H1 (cell line): ENCODE results near the gene LCE2B. TPM values are rescaled to one million over a fixed set of nuclear protein-coding genes. Genes with fewer than 3 reads are reported as not detected.

Source experiments
- CTCF ChIA-PET: fragments of 300-600 bp; sonication (Branson Sonifier 250); formaldehyde crosslinking; loops from one replicate; lab custom pipeline; 2021; ENCODE audit not compliant: partially characterized antibody; lab: Charles Lee
- POLR2A ChIA-PET: fragments of 300-600 bp; sonication (Branson Sonifier 250); formaldehyde crosslinking; loops from one replicate; lab custom pipeline; 2021; ENCODE audit warnings: inconsistent platforms; ENCODE audit not compliant: partially characterized antibody; lab: Charles Lee
- DNase-seq, 2 experiments: peaks; one replicate each; pipeline versions ENCODE4 v3.0.0 to v3.0.0-alpha.2; 2010 to 2022; ENCODE audit warnings: low spot score in 2 of 2, low read depth in 1 of 2, mixed read lengths in 1 of 2
- FAIRE-seq: peaks from 2 replicates; lab custom pipeline; 2011; peaks lifted over from hg19 to GRCh38; lab: Jason Lieb, UNC
- H2AFZ ChIP-seq: 2 replicates; pipeline ENCODE4 v1.8.1; 2012; ENCODE audit warnings: low read length, inconsistent platforms
- H2AK5ac ChIP-seq: 2 replicates; pipeline ENCODE4 v1.6.1; 2013; ENCODE audit warnings: low read depth, low read length
- H2BK120ac ChIP-seq: replicated peaks from 2 replicates; pipeline ENCODE3; 2013; ENCODE audit warnings: low read depth, low read length, inconsistent platforms
- H2BK12ac ChIP-seq: 2 replicates; pipeline ENCODE4 v1.6.1; 2013; ENCODE audit warnings: low read depth, low read length
- H2BK15ac ChIP-seq: 2 replicates; pipeline ENCODE4 v1.6.1; 2013; ENCODE audit warnings: low read length
- H2BK20ac ChIP-seq: 2 replicates; pipeline ENCODE4 v1.6.1; 2013; ENCODE audit warnings: low read length
- H2BK5ac ChIP-seq: 2 replicates; pipeline ENCODE4 v1.6.1; 2013; ENCODE audit warnings: low read depth, low read length
- H3K14ac ChIP-seq: 2 replicates; pipeline ENCODE4 v1.6.1; 2013; ENCODE audit warnings: inconsistent platforms; ENCODE audit not compliant: insufficient read length
- H3K18ac ChIP-seq: 2 replicates; pipeline ENCODE4 v1.6.1; 2013; ENCODE audit warnings: low read length; ENCODE audit errors: extremely low read depth
- H3K23ac ChIP-seq: 2 replicates; pipeline ENCODE4 v1.6.1; 2013; ENCODE audit warnings: inconsistent platforms; ENCODE audit not compliant: insufficient read length
- H3K23me2 ChIP-seq: 2 replicates; pipeline ENCODE4 v1.6.1; 2013; ENCODE audit warnings: low read depth, low read length
- H3K27ac ChIP-seq: 2 replicates; pipeline ENCODE4 v1.6.1; 2011; ENCODE audit warnings: low read depth, low read length, inconsistent platforms
- H3K27me3 ChIP-seq, 4 experiments: replicated peaks in 1 of 4; 1 replicate in 1 of 4; 2 replicates in 3 of 4; pipeline versions ENCODE4 v1.6.1 to v1.8.1; 2011 to 2013; ENCODE audit warnings: low read length in 3 of 4, mild to moderate bottlenecking in 3 of 4, inconsistent platforms in 2 of 4, mixed read lengths in 2 of 4, moderate library complexity in 1 of 4; ENCODE audit not compliant: control insufficient read depth in 3 of 4, insufficient read depth in 3 of 4; ENCODE audit errors: extremely low read depth in 1 of 4
- H3K36me3 ChIP-seq, 4 experiments: 2 replicates each; pipeline versions ENCODE4 v1.6.1 to v1.8.1; 2011 to 2013; ENCODE audit warnings: mild to moderate bottlenecking in 4 of 4, low read length in 3 of 4, moderate library complexity in 2 of 4, control low read depth in 1 of 4, inconsistent platforms in 1 of 4; ENCODE audit not compliant: insufficient read depth in 4 of 4, control insufficient read depth in 2 of 4
- H3K4ac ChIP-seq: replicated peaks from 2 replicates; pipeline ENCODE3; 2013; ENCODE audit warnings: low read length, low read depth, mixed read lengths, inconsistent platforms; ENCODE audit not compliant: insufficient read length
- H3K4me1 ChIP-seq, 4 experiments: replicated peaks in 1 of 4; 1 replicate in 1 of 4; 2 replicates in 3 of 4; pipeline versions ENCODE4 v1.6.1 to v1.8.1; 2011 to 2013; ENCODE audit warnings: low read length in 3 of 4, inconsistent platforms in 2 of 4, mixed read lengths in 1 of 4; ENCODE audit not compliant: insufficient read depth in 4 of 4, control insufficient read depth in 3 of 4
- H3K4me2 ChIP-seq, 2 experiments: 2 replicates each; pipeline versions ENCODE4 v1.6.1 to v1.8.1; 2011 to 2013; ENCODE audit warnings: low read depth in 2 of 2, low read length in 2 of 2, control low read depth in 1 of 2, inconsistent platforms in 1 of 2, mild to moderate bottlenecking in 1 of 2; ENCODE audit not compliant: insufficient read depth in 1 of 2
- H3K4me3 ChIP-seq, 4 experiments: fragments of 200-600, 300-600 bp in 1 of 4; sonication (generic), shearing (Covaris generic), sonication (Bioruptor Twin) in 1 of 4; 2 replicates each; pipeline versions ENCODE4 v1.5.1 to v1.8.1; 2011 to 2016; ENCODE audit warnings: low read length in 4 of 4, low read depth in 3 of 4, control low read depth in 2 of 4, inconsistent platforms in 2 of 4, mild to moderate bottlenecking in 2 of 4, mixed read lengths in 1 of 4, moderate library complexity in 1 of 4; ENCODE audit not compliant: insufficient read depth in 2 of 4; ENCODE audit errors: extremely low read depth in 1 of 4
- H3K56ac ChIP-seq: replicated peaks from 2 replicates; pipeline ENCODE3; 2013; ENCODE audit warnings: low read depth, mild to moderate bottlenecking, mixed read lengths, low read length, inconsistent platforms; ENCODE audit not compliant: insufficient read length
- H3K79me1 ChIP-seq: 2 replicates; pipeline ENCODE4 v1.6.1; 2013; ENCODE audit warnings: low read depth, low read length, control low read depth
- H3K79me2 ChIP-seq, 2 experiments: 2 replicates each; pipeline versions ENCODE4 v1.6.1 to v1.8.1; 2012 to 2013; ENCODE audit warnings: low read length in 2 of 2, mild to moderate bottlenecking in 2 of 2, inconsistent platforms in 1 of 2; ENCODE audit not compliant: insufficient read depth in 2 of 2, control insufficient read depth in 1 of 2
- H3K9ac ChIP-seq, 4 experiments: replicated peaks in 1 of 4; 1 replicate in 1 of 4; 2 replicates in 3 of 4; pipeline versions ENCODE4 v1.6.1 to v1.8.1; 2011 to 2013; ENCODE audit warnings: low read depth in 3 of 4, low read length in 3 of 4, control low read depth in 2 of 4, mild to moderate bottlenecking in 2 of 4, moderate library complexity in 2 of 4, inconsistent platforms in 1 of 4; ENCODE audit errors: extremely low read depth in 1 of 4
- H3K9me3 ChIP-seq, 2 experiments: 2 replicates each; pipeline versions ENCODE4 v1.6.1 to v1.8.1; 2012 to 2013; ENCODE audit warnings: mild to moderate bottlenecking in 2 of 2, moderate library complexity in 2 of 2, control low read depth in 1 of 2, inconsistent platforms in 1 of 2, low read depth in 1 of 2, low read length in 1 of 2, mixed read lengths in 1 of 2; ENCODE audit not compliant: insufficient read depth in 2 of 2
- H4K20me1 ChIP-seq, 2 experiments: replicated peaks in 1 of 2; 2 replicates each; pipeline versions ENCODE3 to v1.8.1; 2011 to 2013; ENCODE audit warnings: inconsistent platforms in 2 of 2, low read length in 2 of 2, mild to moderate bottlenecking in 1 of 2; ENCODE audit not compliant: insufficient read depth in 2 of 2, control insufficient read depth in 1 of 2
- H4K5ac ChIP-seq: 2 replicates; pipeline ENCODE4 v1.6.1; 2013; ENCODE audit warnings: low read length, low read depth, mixed read lengths, inconsistent platforms; ENCODE audit not compliant: insufficient read length
- H4K8ac ChIP-seq: 2 replicates; pipeline ENCODE4 v1.8.0; 2013; ENCODE audit warnings: mild to moderate bottlenecking, moderate library complexity, low read length, inconsistent platforms; ENCODE audit not compliant: insufficient read depth; ENCODE audit errors: extremely low read depth
- H4K91ac ChIP-seq: replicated peaks from 2 replicates; pipeline ENCODE3; 2013; ENCODE audit warnings: low read length, mixed read lengths, inconsistent platforms; ENCODE audit not compliant: insufficient read length
- ATF3 ChIP-seq: IDR thresholded peaks from 2 replicates; pipeline ENCODE4 v1.6.1; 2011; ENCODE audit warnings: low read depth, mild to moderate bottlenecking, low read length; ENCODE audit not compliant: insufficient read depth
- EGR1 ChIP-seq: IDR thresholded peaks from 2 replicates; pipeline ENCODE4 v1.6.1; 2011; ENCODE audit warnings: low read depth, low read length, borderline replicate concordance
- POU5F1 ChIP-seq: IDR thresholded peaks from 2 replicates; pipeline ENCODE4 v1.6.1; 2011; ENCODE audit warnings: low read depth, mild to moderate bottlenecking, low read length, moderate library complexity
- SAP30 ChIP-seq: fragments of 300-600 bp; sonication (generic); IDR thresholded peaks from 2 replicates; pipeline ENCODE4 v1.7.1; 2012; ENCODE audit warnings: low read length, moderate library complexity, mild to moderate bottlenecking, inconsistent platforms; ENCODE audit not compliant: insufficient read depth, insufficient replicate concordance
- SIRT6 ChIP-seq: IDR thresholded peaks from one replicate; pipeline ENCODE4 v1.7.1; 2012; ENCODE audit warnings: low read length, inconsistent platforms
- TAF7 ChIP-seq: optimal IDR thresholded peaks from 2 replicates; pipeline ENCODE3; 2011; ENCODE audit warnings: low read depth, mild to moderate bottlenecking, inconsistent platforms, low read length, moderate library complexity, borderline replicate concordance
- TBP ChIP-seq: IDR thresholded peaks from 2 replicates; pipeline ENCODE4 v1.6.1; 2011; ENCODE audit warnings: low read depth, low read length, improper control_type of control experiment
- USF2 ChIP-seq: IDR thresholded peaks from 2 replicates; pipeline ENCODE4 v1.6.1; 2011; ENCODE audit warnings: low read length, improper control_type of control experiment
- WGBS, 2 experiments: shearing (Covaris generic) in 1 of 2; methylation state at CpG; one replicate each; pipeline versions ENCODE4 v1.1.6 to v1.1.7; 2013 to 2015; ENCODE audit warnings: low lambda C conversion rate in 2 of 2, mixed read lengths in 2 of 2, inconsistent platforms in 1 of 2, low coverage in 1 of 2, missing lambda C conversion rate in 1 of 2; ENCODE audit not compliant: insufficient replicate concordance in 2 of 2, insufficient coverage in 1 of 2, insufficient read length in 1 of 2; ENCODE audit errors: extremely low coverage in 1 of 2, missing lambda C conversion rate in 1 of 2; 5-methylcytosine and 5-hydroxymethylcytosine counted together
- polyA plus RNA-seq, 7 experiments: library from polyadenylated mRNA; depleted of rRNA in 3 of 7; stranded (reverse) in 5 of 7; unstranded in 2 of 7; fragments of >200 nt in 5 of 7; fragments of 200-250 nt in 2 of 7; gene quantifications; 1 replicate in 5 of 7; 2 replicates in 1 of 7; 4 replicates in 1 of 7; pipeline versions ENCODE4 v1.2.1 to v1.2.3, GENCODE V29; 2011 to 2013; ENCODE audit warnings: missing spikeins in 2 of 7, mixed read lengths in 2 of 7
- total RNA-seq: library from RNA; stranded (reverse); fragmentation: NEBNext Ultra II Directional; extraction: Animal tissue kit (Norgen Biotek cat#: 25700); gene quantifications from 2 replicates; pipeline ENCODE4 v1.2.1, GENCODE V29; 2021

Gene LCE2B
- total and polyA plus RNA-seq, 2 of the 8 experiments (the other 6 are each of a cell fraction or from before 2014, with no cell fraction given): not detected

GRCh38 chr1:152697701-152698600, 12.0 kb downstream of the LCE2B start, which contains the start of gene LCE2A:
Gene LCE2A, plus strand, starts transcription at chr1:152698345. Its CDS starts 557 bp downstream, at chr1:152698902.
- DNase-seq (no peak), FAIRE-seq (no peak)
- Histone ChIP-seq H3K79me1 (no peaks in the 10 kb centered on the region), H4K5ac (no peak within 1 kb of the TSS), H3K4ac (no peak within 1 kb of the TSS), H3K23me2 (no peaks in the 10 kb centered on the region), H3K4me2 (no peak within 1 kb of the TSS), H3K56ac (no peak within 1 kb of the TSS), H4K20me1 (no peaks in the 10 kb centered on the region), H3K18ac (no peak within 1 kb of the TSS), H2BK120ac (no peak within 1 kb of the TSS), H2BK20ac (no peak within 1 kb of the TSS), H2BK5ac (no peak within 1 kb of the TSS), H3K14ac (no peak within 1 kb of the TSS), H2BK12ac (no peak within 1 kb of the TSS), H2AFZ (no peak within 1 kb of the TSS), H3K9me3 (peaks cover 48 to 51% of the 10 kb centered on the region in 2 experiments), H3K36me3 (no peaks in the 10 kb centered on the region), H3K27ac (no peak within 1 kb of the TSS), H3K79me2 (no peaks in the 10 kb centered on the region), H4K8ac (no peak within 1 kb of the TSS), H2BK15ac (no peak within 1 kb of the TSS), H2AK5ac (no peak within 1 kb of the TSS), H3K9ac (no peak within 1 kb of the TSS), H3K4me3 (no peak within 1 kb of the TSS), H3K23ac (no peak within 1 kb of the TSS), H3K27me3 (no peaks in the 10 kb centered on the region), H3K4me1 (no peaks in the 10 kb centered on the region), H4K91ac (no peak within 1 kb of the TSS)
- TF ChIP-seq SIRT6 (no peak), TBP (no peak), ATF3 (no peak), EGR1 (no peak), TAF7 (no peak), POU5F1 (no peak), SAP30 (no peak), USF2 (no peak)
- whole genome bisulfite sequencing, 2 experiments: 54% methylated on average over 4 of the region's 4 CpGs; no CpG with 5 or more reads in 1 of the 2 experiments
- ChIA-PET CTCF (no interaction called here), POLR2A (no interaction called here)
